Measurements from ENCODE around the gene SDK2.

GRCh38 chr17:73359352-73359751 lies 284.9 kb downstream of the SDK2 start:
- TF ChIP-seq CTCF (IDR thresholded peaks at IDR 0.05; ENCODE audit: low read depth, low read length, poor library complexity, severe bottlenecking) (no peak), EZH2phosphoT487 (IDR thresholded peaks at IDR 0.05; ENCODE audit: borderline replicate concordance, low read length) (no peak)

All from DOHH2 (cell line).